H1 (cell line): ENCODE data around the gene SLC34A1. TPM values are rescaled to one million over a fixed set of nuclear protein-coding genes. Genes with fewer than 3 reads are reported as not detected.

Experiments
- ASH2L ChIP-seq: fragments of 200-600, 300-600 bp; sonication (generic); IDR thresholded peaks from one replicate; pipeline ENCODE4 v1.7.1; 2017; ENCODE audit warnings: low read length
- ATF3 ChIP-seq: IDR thresholded peaks from 2 replicates; pipeline ENCODE4 v1.6.1; 2011; ENCODE audit warnings: low read depth, mild to moderate bottlenecking, low read length; ENCODE audit not compliant: insufficient read depth
- CHD2 ChIP-seq: IDR thresholded peaks from 2 replicates; pipeline ENCODE4 v1.6.1; 2012; ENCODE audit warnings: low read length, improper control_type of control experiment
- EGR1 ChIP-seq: IDR thresholded peaks from 2 replicates; pipeline ENCODE4 v1.6.1; 2011; ENCODE audit warnings: low read depth, low read length, borderline replicate concordance
- EP300 ChIP-seq, 2 experiments: IDR thresholded peaks; 1 replicate in 1 of 2; 2 replicates in 1 of 2; pipeline ENCODE4 v1.6.1; 2011 to 2012; ENCODE audit warnings: low read depth in 2 of 2, low read length in 2 of 2, mild to moderate bottlenecking in 2 of 2, borderline replicate concordance in 1 of 2, inconsistent platforms in 1 of 2, moderate library complexity in 1 of 2
- HDAC2 ChIP-seq, 2 experiments: fragments of 300-600 bp in 1 of 2; sonication (generic) in 1 of 2; IDR thresholded peaks; 2 replicates each; pipeline ENCODE4 v1.6.1; 2011 to 2012; ENCODE audit warnings: low read depth in 2 of 2, low read length in 2 of 2, mild to moderate bottlenecking in 2 of 2, moderate library complexity in 2 of 2, borderline replicate concordance in 1 of 2, inconsistent platforms in 1 of 2
- JUN ChIP-seq: IDR thresholded peaks from 2 replicates; pipeline ENCODE4 v1.6.1; 2011; ENCODE audit warnings: low read depth, mild to moderate bottlenecking, improper control_type of control experiment, low read length
- KDM1A ChIP-seq: fragments of 200-600, 300-600 bp; sonication (generic); IDR thresholded peaks from 2 replicates; pipeline ENCODE4 v1.7.1; 2016; ENCODE audit warnings: mild to moderate bottlenecking, low read length, borderline replicate concordance
- MAX ChIP-seq: IDR thresholded peaks from 2 replicates; pipeline ENCODE4 v1.6.1; 2012; ENCODE audit warnings: inconsistent platforms
- NANOG ChIP-seq: IDR thresholded peaks from 2 replicates; pipeline ENCODE4 v1.6.1; 2011; ENCODE audit warnings: low read length, low read depth, mild to moderate bottlenecking, inconsistent platforms; ENCODE audit not compliant: insufficient read depth, poor library complexity, severe bottlenecking
- NRF1 ChIP-seq: IDR thresholded peaks from 2 replicates; pipeline ENCODE4 v1.6.1; 2011; ENCODE audit warnings: mild to moderate bottlenecking, low read depth, low read length, improper control_type of control experiment
- PHF8 ChIP-seq: fragments of 200-600 bp; sonication (generic); conservative IDR thresholded peaks from 2 replicates; pipeline ENCODE4 v1.7.1; 2012; ENCODE audit warnings: low read depth, mild to moderate bottlenecking, inconsistent platforms, low read length, moderate library complexity
- POLR2A ChIP-seq, 2 experiments: IDR thresholded peaks; 1 replicate in 1 of 2; 2 replicates in 1 of 2; pipeline ENCODE4 v1.6.1; 2011; ENCODE audit warnings: low read depth in 2 of 2, low read length in 2 of 2, mild to moderate bottlenecking in 2 of 2; ENCODE audit errors: control extremely low read depth in 1 of 2
- RBBP5 ChIP-seq: IDR thresholded peaks from 2 replicates; pipeline ENCODE4 v1.7.1; 2012; ENCODE audit warnings: low read depth, mild to moderate bottlenecking, inconsistent platforms, low read length, moderate library complexity, borderline replicate concordance
- SIN3A ChIP-seq, 2 experiments: IDR thresholded peaks in 1 of 2; conservative IDR thresholded peaks in 1 of 2; 2 replicates each; pipeline ENCODE4 v1.6.1; 2011 to 2012; ENCODE audit warnings: low read length in 2 of 2, improper control_type of control experiment in 1 of 2, low read depth in 1 of 2, mild to moderate bottlenecking in 1 of 2
- SIRT6 ChIP-seq: IDR thresholded peaks from one replicate; pipeline ENCODE4 v1.7.1; 2012; ENCODE audit warnings: low read length, inconsistent platforms
- SP2 ChIP-seq: IDR thresholded peaks from 2 replicates; pipeline ENCODE4 v1.6.1; 2012; ENCODE audit warnings: mild to moderate bottlenecking, low read length, inconsistent platforms
- SP4 ChIP-seq: IDR thresholded peaks from 2 replicates; pipeline ENCODE4 v1.6.1; 2012; ENCODE audit warnings: low read length, inconsistent platforms
- SUZ12 ChIP-seq: fragments of 200-600 bp; sonication (generic); IDR thresholded peaks from 2 replicates; pipeline ENCODE4 v1.6.1; 2012; ENCODE audit warnings: mild to moderate bottlenecking, inconsistent platforms, low read length, moderate library complexity, mixed read lengths
- TAF1 ChIP-seq: IDR thresholded peaks from 2 replicates; pipeline ENCODE4 v1.6.1; 2011; ENCODE audit warnings: mild to moderate bottlenecking, low read depth, low read length
- TAF7 ChIP-seq: optimal IDR thresholded peaks from 2 replicates; pipeline ENCODE3; 2011; ENCODE audit warnings: low read depth, mild to moderate bottlenecking, inconsistent platforms, low read length, moderate library complexity, borderline replicate concordance
- USF2 ChIP-seq: IDR thresholded peaks from 2 replicates; pipeline ENCODE4 v1.6.1; 2011; ENCODE audit warnings: low read length, improper control_type of control experiment
- polyA plus RNA-seq, 7 experiments: library from polyadenylated mRNA; depleted of rRNA in 3 of 7; stranded (reverse) in 5 of 7; unstranded in 2 of 7; fragments of >200 nt in 5 of 7; fragments of 200-250 nt in 2 of 7; gene quantifications; 1 replicate in 5 of 7; 2 replicates in 1 of 7; 4 replicates in 1 of 7; pipeline versions ENCODE4 v1.2.1 to v1.2.3, GENCODE V29; 2011 to 2013; ENCODE audit warnings: missing spikeins in 2 of 7, mixed read lengths in 2 of 7
- total RNA-seq: library from RNA; stranded (reverse); fragmentation: NEBNext Ultra II Directional; extraction: Animal tissue kit (Norgen Biotek cat#: 25700); gene quantifications from 2 replicates; pipeline ENCODE4 v1.2.1, GENCODE V29; 2021

SLC34A1 gene
- total and polyA plus RNA-seq, 2 of the 8 experiments (the other 6 are each of a cell fraction or from before 2014, with no cell fraction given), result not detected

DNA sequence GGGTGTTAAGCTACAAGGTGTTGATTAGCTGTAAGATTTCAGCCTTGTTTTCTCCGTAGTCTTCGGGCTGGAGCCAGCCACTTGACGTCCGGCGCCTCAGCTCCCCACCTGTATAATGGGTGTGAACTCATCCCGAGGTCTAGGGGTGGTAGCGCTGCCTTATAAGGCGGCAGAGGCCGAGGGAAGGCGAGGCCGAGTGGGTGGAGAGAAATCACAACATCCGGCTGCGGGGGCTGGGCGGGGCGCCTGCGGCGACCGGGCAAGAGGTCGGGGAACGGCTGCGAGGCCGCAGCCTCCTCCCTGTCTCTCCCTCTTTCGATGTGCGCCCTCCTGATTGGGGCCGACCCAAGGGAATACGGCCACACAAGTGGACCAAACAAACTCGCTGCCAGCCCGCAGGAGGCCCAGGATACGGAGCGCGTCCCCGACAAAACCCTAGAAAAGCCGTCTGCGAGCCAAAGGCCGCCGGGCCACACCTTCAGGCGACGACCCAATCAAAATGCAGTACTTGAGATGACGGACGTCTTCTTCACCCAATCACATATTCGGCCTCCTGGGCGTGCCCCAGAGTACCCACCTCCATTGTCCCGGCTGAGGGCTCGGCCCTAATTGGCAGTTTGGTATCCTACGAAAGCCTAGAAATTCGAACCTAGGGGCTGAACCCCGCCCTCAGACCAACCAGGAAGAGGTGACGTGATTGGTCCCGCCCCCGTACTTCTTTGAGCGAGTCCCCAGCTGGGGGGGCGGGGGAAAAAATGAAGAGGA is 41.7 kb downstream of the SLC34A1 start (continued):
- TF ChIP-seq NRF1 (no peak), CHD2 (peak; percentile 87), SP2 (peak; percentile 78), ASH2L (peak; percentile 69), EGR1 (peak; percentile 63; the same call in 1 of the 2 replicates), MAX (peak; percentile 70; the same call in 1 of the 2 replicates), TAF7 (peak; percentile 37), JUN (no peak), TAF1 (peak; percentile 77), NANOG (no peak), EP300 (IDR thresholded peaks at IDR 0.05; ENCODE audit: borderline replicate concordance in 1 of 2, low read depth in 2 of 2, low read length in 2 of 2) (peak in 1 of 2 experiments; percentile 69; a peak in 1 of 3 replicates), SUZ12 (no peak), POLR2A (IDR thresholded peaks at IDR 0.05; ENCODE audit: control extremely low read depth in 1 of 2, low read depth in 2 of 2, low read length in 2 of 2) (peak in 1 of 2 experiments; percentile 95; a peak in 2 of 3 replicates), KDM1A (peak; percentile 100), SIRT6 (no peak), SIN3A (conservative IDR thresholded peaks at IDR 0.05 in 1 of 2, IDR thresholded peaks at IDR 0.05 in 1 of 2; ENCODE audit: low read depth in 1 of 2, low read length in 2 of 2) (peak in 1 of 2 experiments; percentile 72; a peak in 2 of 4 replicates), USF2 (no peak), PHF8 (peak; percentile 97), HDAC2 (IDR thresholded peaks at IDR 0.05; ENCODE audit: borderline replicate concordance in 1 of 2, low read depth in 2 of 2, low read length in 2 of 2) (peak in 1 of 2 experiments; percentile 98; a peak in 2 of 4 replicates), SP4 (peak; percentile 89; the same call in 1 of the 2 replicates), RBBP5 (peak; percentile 80), ATF3 (no peak)
